GM23248 (cell line): Measurements from ENCODE around the gene TRMT2A. TPM values are rescaled to one million over a fixed set of nuclear protein-coding genes. Genes with fewer than 3 reads are reported as not detected.

Experiments
- DNase-seq: peaks from one replicate; pipeline ENCODE4 v3.0.0-alpha.2; 2015
- H2AFZ ChIP-seq: fragments of 200-600 bp; sonication (generic); 2 replicates; pipeline ENCODE4 v1.6.1; 2016; ENCODE audit warnings: antibody characterized with exemption
- H3F3A ChIP-seq: fragments of 200-600 bp; sonication (generic); 2 replicates; pipeline ENCODE4 v1.6.1; 2016; ENCODE audit warnings: mild to moderate bottlenecking, antibody characterized with exemption, mixed run types; ENCODE audit not compliant: insufficient read depth
- H3K27ac ChIP-seq: fragments of 200-600 bp; sonication (generic); 2 replicates; pipeline ENCODE4 v1.5.1; 2016; ENCODE audit warnings: mild to moderate bottlenecking
- H3K27me3 ChIP-seq: fragments of 200-600 bp; sonication (generic); replicated peaks from 2 replicates; pipeline ENCODE4 v1.6.1; 2016; ENCODE audit warnings: mild to moderate bottlenecking; ENCODE audit not compliant: insufficient read depth
- H3K36me3 ChIP-seq: fragments of 200-600 bp; sonication (generic); 2 replicates; pipeline ENCODE4 v1.6.1; 2016; ENCODE audit warnings: low read depth, mild to moderate bottlenecking
- H3K4me1 ChIP-seq: fragments of 200-600 bp; sonication (generic); 2 replicates; pipeline ENCODE4 v1.6.1; 2016; ENCODE audit warnings: mild to moderate bottlenecking; ENCODE audit not compliant: insufficient read depth
- H3K4me2 ChIP-seq: fragments of 200-600 bp; sonication (generic); one replicate; pipeline ENCODE4 v1.6.1; 2016; ENCODE audit warnings: mild to moderate bottlenecking; ENCODE audit not compliant: unreplicated experiment
- H3K4me3 ChIP-seq: fragments of 200-600 bp; sonication (generic); 2 replicates; pipeline ENCODE4 v1.5.1; 2016; ENCODE audit warnings: mild to moderate bottlenecking
- H3K79me2 ChIP-seq: fragments of 200-600 bp; sonication (generic); 2 replicates; pipeline ENCODE4 v1.6.1; 2016; ENCODE audit warnings: mild to moderate bottlenecking; ENCODE audit not compliant: insufficient read depth
- H3K9ac ChIP-seq: fragments of 200-600 bp; sonication (generic); 2 replicates; pipeline ENCODE4 v1.6.1; 2016; ENCODE audit warnings: mild to moderate bottlenecking
- H3K9me2 ChIP-seq: fragments of 200-600 bp; sonication (generic); 2 replicates; pipeline ENCODE4 v1.6.1; 2016; ENCODE audit warnings: mixed run types, mild to moderate bottlenecking, moderate library complexity; ENCODE audit not compliant: insufficient read depth
- H3K9me3 ChIP-seq: fragments of 200-600 bp; sonication (generic); one replicate; pipeline ENCODE4 v1.6.1; 2017; ENCODE audit warnings: low read depth
- H4K20me1 ChIP-seq: fragments of 200-600 bp; sonication (generic); 2 replicates; pipeline ENCODE4 v1.6.0; 2016; ENCODE audit not compliant: insufficient read depth
- EZH2 ChIP-seq: fragments of 200-600 bp; sonication (generic); IDR thresholded peaks from 2 replicates; pipeline ENCODE4 v1.6.1; 2018; ENCODE audit warnings: antibody characterized with exemption, mild to moderate bottlenecking; ENCODE audit not compliant: insufficient read depth, poor library complexity, severe bottlenecking
- EZH2phosphoT487 ChIP-seq: fragments of 200-600 bp; sonication (generic); IDR thresholded peaks from 2 replicates; pipeline ENCODE4 v1.6.1; 2018; ENCODE audit warnings: antibody characterized with exemption, moderate library complexity, mild to moderate bottlenecking, low read depth; ENCODE audit not compliant: insufficient read depth
- WGBS, 2 experiments: methylation state at CpG; one replicate each; pipeline ENCODE4 v1.1.6; 2015 to 2017; ENCODE audit warnings: low lambda C conversion rate in 2 of 2, low coverage in 1 of 2; ENCODE audit errors: missing lambda C conversion rate in 2 of 2; 5-methylcytosine and 5-hydroxymethylcytosine counted together
- in situ Hi-C: fragments of 300-500 bp; cut with MboI; formaldehyde crosslinking; loops from 2 replicates; pipeline ENCODE4 v1.15.0; 2020
- polyA plus RNA-seq: library from polyadenylated mRNA; unstranded; fragments of >200 nt; fragmentation: Nextera tagmentation; extraction: Ambion mirVana; gene quantifications from 2 replicates; pipeline ENCODE4 v1.2.1, GENCODE V29; 2016
- total RNA-seq: library from RNA; depleted of rRNA; stranded (reverse); fragments of >200 nt; shearing (Covaris generic); gene quantifications from 2 replicates; pipeline ENCODE4 v1.2.3, GENCODE V29; 2014

TRMT2A gene
- total and polyA plus RNA-seq, 2 experiments from 2014 or later: 42.2 to 72.0 TPM

DNA sequence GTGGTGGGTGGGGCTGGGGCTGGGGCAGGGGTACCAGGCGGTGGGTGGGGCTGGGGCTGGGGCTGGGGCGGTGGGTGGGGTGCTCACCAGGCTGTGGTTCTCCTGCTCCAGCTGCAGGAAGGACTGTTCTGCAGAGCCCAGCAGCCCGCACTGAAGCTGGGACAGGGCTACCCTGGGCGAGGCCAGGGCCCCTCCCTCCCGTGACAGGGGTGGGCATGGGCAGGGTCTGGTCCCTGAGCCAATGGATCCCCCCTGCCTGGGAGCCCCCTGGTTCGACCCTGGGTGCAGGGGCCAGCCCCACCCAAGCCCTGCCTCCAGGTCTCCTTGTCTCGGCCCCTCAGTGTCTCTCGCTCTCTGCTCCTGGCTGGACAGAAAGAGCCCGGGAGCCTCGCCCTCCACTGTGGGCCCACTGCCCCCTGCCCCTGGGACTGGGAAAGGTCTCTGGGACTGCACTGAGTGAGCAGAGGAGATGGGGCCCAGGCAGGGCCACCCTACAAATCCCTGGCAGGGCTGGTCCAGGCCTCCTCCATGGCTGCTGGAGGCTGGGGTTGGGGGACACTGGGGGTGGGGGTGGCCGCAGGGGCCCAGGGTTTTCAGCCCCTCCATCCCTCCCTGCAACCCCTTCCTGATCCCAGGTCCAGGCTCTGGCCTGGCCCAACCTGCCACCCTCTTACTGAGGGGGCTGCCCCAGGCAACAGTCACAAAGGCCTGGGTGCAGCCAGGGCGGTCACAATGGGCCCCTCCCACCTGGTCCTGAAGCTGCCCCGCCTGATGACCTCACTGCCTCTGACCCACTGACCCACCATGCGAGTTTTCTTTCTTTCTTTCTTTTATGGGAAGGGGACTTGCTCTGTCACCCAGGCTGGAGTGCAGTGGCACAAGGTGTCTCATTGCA is 33.6 kb upstream of the TRMT2A start, which contains the start of gene CCDC188:
Gene CCDC188, minus strand, starts transcription at position 675 of the 895 bp plus-strand sequence. Its CDS starts 69 bp downstream, at position 606.
- H3K9ac ChIP-seq: no peak within 1 kb of the TSS
- H3K36me3 ChIP-seq: no peaks in the 10 kb centered on the region
- no peak within 1 kb of the TSS for H2AFZ ChIP-seq
- no peaks in the 10 kb centered on the region for H3F3A ChIP-seq
- DNase-seq: no peak
- no peaks in the 10 kb centered on the region for H3K4me1 ChIP-seq
- H3K79me2 ChIP-seq: no peaks in the 10 kb centered on the region
- H3K9me2 ChIP-seq: no peaks in the 10 kb centered on the region
- no peak within 1 kb of the TSS for H3K4me2 ChIP-seq
- WGBS, 2 experiments: 73 to 76% methylated on average over 8 to 13 of the region's 14 CpGs
- H4K20me1 ChIP-seq: no peaks in the 10 kb centered on the region
- H3K9me3 ChIP-seq: no peaks in the 10 kb centered on the region
- in situ Hi-C loops: no loop called here
- no peak within 1 kb of the TSS for H3K4me3 ChIP-seq
- H3K27ac ChIP-seq: no peak within 1 kb of the TSS
- TF ChIP-seq EZH2: no peak
- no peak for TF ChIP-seq EZH2phosphoT487
- H3K27me3 ChIP-seq: no peaks in the 10 kb centered on the region

DNA sequence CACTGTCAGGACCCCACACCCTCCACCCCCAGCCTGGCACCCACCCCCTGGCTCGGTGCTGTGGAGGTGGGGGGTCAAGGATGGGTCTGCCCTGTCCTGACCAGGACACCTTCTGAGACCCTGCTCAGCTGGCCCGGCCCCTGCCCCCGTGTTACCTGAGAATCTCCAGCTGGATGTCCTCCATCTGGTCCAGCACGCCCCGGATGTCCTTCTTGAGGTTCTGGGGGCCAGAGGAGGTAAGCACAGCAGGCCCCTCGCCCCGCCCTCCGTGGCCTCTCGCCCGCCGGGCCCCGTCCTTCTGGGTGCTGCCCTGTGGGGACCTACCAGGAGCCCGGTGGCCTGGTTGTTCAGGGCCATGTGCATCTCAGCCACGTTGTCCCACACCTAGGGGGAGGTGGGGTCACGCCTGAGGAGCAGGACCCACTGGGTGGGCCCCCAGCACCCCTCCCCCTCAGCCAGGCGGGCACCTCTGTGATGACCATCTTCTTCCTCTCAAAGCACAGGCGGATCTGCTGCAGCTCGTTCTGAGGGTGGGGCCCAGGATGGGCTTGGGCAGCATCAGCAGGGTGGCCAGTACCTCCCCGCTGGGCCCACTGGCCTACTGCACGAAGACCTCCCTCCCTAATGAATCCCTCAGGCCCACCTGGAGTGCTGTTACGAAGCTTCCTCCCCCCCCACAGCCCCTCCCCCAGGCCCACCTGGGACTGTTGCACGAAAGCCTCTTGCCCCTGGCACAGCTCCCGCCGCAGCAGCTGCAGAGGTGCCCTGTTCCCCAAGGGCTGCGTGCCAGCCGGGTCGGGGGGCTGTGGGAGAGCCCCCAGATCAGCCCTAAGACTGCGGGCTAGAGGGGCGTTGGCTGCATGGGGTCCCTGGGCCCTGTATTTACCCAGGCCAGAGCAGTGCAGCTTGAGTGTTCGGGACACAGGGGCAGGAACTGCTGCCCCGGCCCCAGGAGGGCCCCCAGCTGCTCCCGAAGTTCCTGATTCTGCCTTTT is 32.5 kb upstream of the TRMT2A start:
- H3K9me3 ChIP-seq: no peaks in the 10 kb centered on the region
- in situ Hi-C loops: no loop called here
- H3K27ac ChIP-seq: no peak overlapping the region
- H3K9ac ChIP-seq: no peak overlapping the region
- H3K4me3 ChIP-seq: no peak overlapping the region
- H3K27me3 ChIP-seq: no peaks in the 10 kb centered on the region
- H4K20me1 ChIP-seq: no peaks in the 10 kb centered on the region
- no peak overlapping the region for H3K4me2 ChIP-seq
- H3K4me1 ChIP-seq: no peaks in the 10 kb centered on the region
- no peaks in the 10 kb centered on the region for H3K79me2 ChIP-seq
- H3F3A ChIP-seq: no peaks in the 10 kb centered on the region
- no peaks in the 10 kb centered on the region for H3K9me2 ChIP-seq
- WGBS, 2 experiments: 75 to 82% methylated on average over 15 to 32 of the region's 32 CpGs
- no peaks in the 10 kb centered on the region for H3K36me3 ChIP-seq
- DNase-seq: no peak
- TF ChIP-seq EZH2 (no peak), EZH2phosphoT487 (no peak)
- no peak overlapping the region for H2AFZ ChIP-seq

GRCh38 chr22:20148414-20148813 is 31.4 kb upstream of the TRMT2A start:
- 72 to 73% methylated on average over 14 of the region's 18 CpGs for WGBS, 2 experiments
- Histone ChIP-seq H3K9ac (no peak overlapping the region), H3K4me3 (no peak overlapping the region), H3K79me2 (no peaks in the 10 kb centered on the region), H3K36me3 (no peaks in the 10 kb centered on the region), H3K9me3 (no peaks in the 10 kb centered on the region), H3K27ac (no peak overlapping the region), H3K27me3 (no peaks in the 10 kb centered on the region), H3K9me2 (no peaks in the 10 kb centered on the region), H3K4me2 (no peak overlapping the region), H3K4me1 (no peaks in the 10 kb centered on the region), H3F3A (no peaks in the 10 kb centered on the region), H2AFZ (no peak overlapping the region), H4K20me1 (no peaks in the 10 kb centered on the region)
- TF ChIP-seq EZH2phosphoT487 (no peak), EZH2 (no peak)
- in situ Hi-C loops: no loop called here
- DNase-seq: no peak

- Histone ChIP-seq H3K4me3 (no peak overlapping the region), H3K9me3 (no peaks in the 10 kb centered on the region), H4K20me1 (no peaks in the 10 kb centered on the region), H3K4me2 (no peak overlapping the region), H3K79me2 (no peaks in the 10 kb centered on the region), H3K27me3 (no peaks in the 10 kb centered on the region), H3K9ac (no peak overlapping the region), H2AFZ (no peak overlapping the region), H3K36me3 (no peaks in the 10 kb centered on the region), H3K27ac (no peak overlapping the region), H3K9me2 (no peaks in the 10 kb centered on the region), H3F3A (peaks cover under 1% of the 10 kb centered on the region; the same call in 1 of the 2 replicates), H3K4me1 (no peaks in the 10 kb centered on the region; the same call in 1 of the 2 replicates)
- DNase-seq: no peak
- in situ Hi-C loops: no loop called here
- TF ChIP-seq EZH2: no peak
- 81 to 83% methylated on average over 14 of the region's 14 CpGs for WGBS, 2 experiments
Observed at GRCh38 chr22:20147237-20147988, 30.4 kb upstream of the TRMT2A start.
